Measurements from ENCODE around the gene SLC4A2. TPM values are rescaled to one million over a fixed set of nuclear protein-coding genes. Genes with fewer than 3 reads are reported as not detected.

SLC4A2 gene
- polyA plus RNA-seq, 3 donors: 21.6 to 132 (median 23.8) TPM

- Histone ChIP-seq H3K27me3 (ENCODE audit: control insufficient read depth in 2 of 2, insufficient read depth in 2 of 2, low read length in 2 of 2) (peaks cover 18 to 58% of the 10 kb centered on the region in 2 donors), H3K27ac (ENCODE audit: low read depth in 1 of 2, low read length in 2 of 2) (no peak overlapping the region)
- intact Hi-C loops (cut with micrococcal nuclease): loop anchor here (5.0 kb wide), 1 partner anchor 97 kb away; no protein-coding TSS in a partner anchor
Observed at GRCh38 chr7:151014950-151015349, 44.4 kb upstream of the SLC4A2 start.

GRCh38 chr7:151015967-151016366 is 43.4 kb upstream of the SLC4A2 start:
- H3K4me2 ChIP-seq (replicated peaks; ENCODE audit: extremely low read depth, low read length, poor library complexity, severe bottlenecking): no peak overlapping the region
- Mint-ChIP-seq H3K27ac (peak overlapping the region in 1 of 7 donors; percentile 37), H3K4me1 (peaks cover 50% of the 10 kb centered on the region), H3K36me3 (peaks cover 3 to 6% of the 10 kb centered on the region in 2 donors), H3K27me3 (ENCODE audit: low read depth in 3 of 3) (peaks cover 63 to 94% (median 74%) of the 10 kb centered on the region in 3 donors), H3K9me3 (peaks cover 0 to 22% (median 5%) of the 10 kb centered on the region in 7 donors), H3K4me3 (no peak overlapping the region)
- H3K27ac ChIP-seq (ENCODE audit: low read depth in 1 of 2, low read length in 2 of 2): no peak overlapping the region
- H2AFZ ChIP-seq (ENCODE audit: insufficient read depth, low read depth, low read length, poor library complexity, severe bottlenecking): no peak overlapping the region
- H3K4me3 ChIP-seq (replicated peaks in 1 of 3; ENCODE audit: low read depth in 2 of 3, low read length in 3 of 3): no peak overlapping the region
- peaks cover 34 to 57% of the 10 kb centered on the region in 2 donors for H3K4me1 ChIP-seq (ENCODE audit: control insufficient read depth in 1 of 2, insufficient read depth in 2 of 2, low read length in 2 of 2)
- peaks cover 25 to 63% of the 10 kb centered on the region in 2 donors for H3K27me3 ChIP-seq (ENCODE audit: control insufficient read depth in 2 of 2, insufficient read depth in 2 of 2, low read length in 2 of 2)
- DNase-seq: no peak
- no peak overlapping the region for H3K9ac ChIP-seq (ENCODE audit: insufficient read depth, low read length, poor library complexity, severe bottlenecking)
- intact Hi-C loops (cut with micrococcal nuclease): loop anchor here in 1 of 2 donors (5.0 kb wide), 1 partner anchor 96 kb away; no protein-coding TSS in a partner anchor
- peaks cover 0 to 6% of the 10 kb centered on the region in 2 donors for H3K9me3 ChIP-seq (replicated peaks in 1 of 2; ENCODE audit: control insufficient read depth in 1 of 2, insufficient read depth in 1 of 2, low read length in 2 of 2)
- 100% methylated on average over 2 of the region's 5 CpGs for WGBS (ENCODE audit: insufficient coverage)
- no peak for TF ChIP-seq CTCF (IDR thresholded peaks at IDR 0.05)
- no peaks in the 10 kb centered on the region for H4K20me1 ChIP-seq (ENCODE audit: insufficient read depth, low read length)
- no peaks in the 10 kb centered on the region for H3K79me2 ChIP-seq (ENCODE audit: insufficient read depth, low read length)
- H3K36me3 ChIP-seq (replicated peaks in 1 of 2; ENCODE audit: control insufficient read depth in 1 of 2, insufficient read depth in 2 of 2, low read length in 2 of 2): no peaks in the 10 kb centered on the region

More at GRCh38 chr7:151014950-151015349, 44.4 kb upstream of the SLC4A2 start:
- no peaks in the 10 kb centered on the region for H3K36me3 ChIP-seq (replicated peaks in 1 of 2; ENCODE audit: control insufficient read depth in 1 of 2, insufficient read depth in 2 of 2, low read length in 2 of 2)
- Mint-ChIP-seq H3K4me3 (peak overlapping the region in 1 of 2 donors; percentile 49), H3K27ac (peak overlapping the region in 4 of 7 donors; percentile 63 to 76 (median 70)), H3K36me3 (peaks cover 3 to 6% of the 10 kb centered on the region in 2 donors), H3K9me3 (peaks cover 0 to 22% (median 5%) of the 10 kb centered on the region in 7 donors), H3K27me3 (ENCODE audit: low read depth in 3 of 3) (peaks cover 62 to 94% (median 71%) of the 10 kb centered on the region in 3 donors), H3K4me1 (peaks cover 58% of the 10 kb centered on the region)
- H4K20me1 ChIP-seq (ENCODE audit: insufficient read depth, low read length): no peaks in the 10 kb centered on the region
- H3K9ac ChIP-seq (ENCODE audit: insufficient read depth, low read length, poor library complexity, severe bottlenecking): no peak overlapping the region
- H3K4me2 ChIP-seq (replicated peaks; ENCODE audit: extremely low read depth, low read length, poor library complexity, severe bottlenecking): no peak overlapping the region
- no peaks in the 10 kb centered on the region for H3K79me2 ChIP-seq (ENCODE audit: insufficient read depth, low read length)
- peak; percentile 25 to 40 (median 29) for DNase-seq
- no peak overlapping the region for H2AFZ ChIP-seq (ENCODE audit: insufficient read depth, low read depth, low read length, poor library complexity, severe bottlenecking)
- H3K4me1 ChIP-seq (ENCODE audit: control insufficient read depth in 1 of 2, insufficient read depth in 2 of 2, low read length in 2 of 2): peaks cover 41 to 67% of the 10 kb centered on the region in 2 donors
- no peak overlapping the region for H3K4me3 ChIP-seq (replicated peaks in 1 of 3; ENCODE audit: low read depth in 2 of 3, low read length in 3 of 3)
- H3K9me3 ChIP-seq (replicated peaks in 1 of 2; ENCODE audit: control insufficient read depth in 1 of 2, insufficient read depth in 1 of 2, low read length in 2 of 2): peaks cover 0 to under 1% of the 10 kb centered on the region in 2 donors
- no peak for TF ChIP-seq CTCF (IDR thresholded peaks at IDR 0.05)
- WGBS (ENCODE audit: insufficient coverage): 68% methylated on average over 8 of the region's 8 CpGs

All from CD14-positive monocyte (primary cell).